WTC11 (cell line): Measurements from ENCODE around the gene CTSA.

ENCODE experiments used
- GTF2I ChIP-seq: fragments of 250-450 bp; sonication (Bioruptor Pico); conservative IDR thresholded peaks from 2 replicates; pipeline ENCODE4 v1.4.0; 2021; ENCODE audit warnings: mild to moderate bottlenecking
- JUN ChIP-seq: sonication (generic); formaldehyde crosslinking; IDR thresholded peaks from 2 replicates; pipeline ENCODE4 v1.8.0; 2023; ENCODE audit warnings: mild to moderate bottlenecking, missing genetic modification reagents
- NFYB ChIP-seq: sonication (generic); formaldehyde crosslinking; conservative IDR thresholded peaks from 2 replicates; pipeline ENCODE4 v1.8.0; 2022; ENCODE audit warnings: low read depth, missing genetic modification reagents
- TCF7 ChIP-seq: sonication (generic); formaldehyde crosslinking; IDR thresholded peaks from 2 replicates; pipeline ENCODE4 v1.8.0; 2022; ENCODE audit warnings: mild to moderate bottlenecking, low read depth, missing genetic modification reagents, moderate library complexity
- TEAD4 ChIP-seq: sonication (generic); formaldehyde crosslinking; IDR thresholded peaks from 2 replicates; pipeline ENCODE4 v1.8.0; 2022; ENCODE audit warnings: mild to moderate bottlenecking, missing genetic modification reagents
- TP53 ChIP-seq: sonication (generic); formaldehyde crosslinking; IDR thresholded peaks from 2 replicates; pipeline ENCODE4 v1.8.1; 2023; ENCODE audit warnings: mild to moderate bottlenecking, missing genetic modification reagents
- ZBTB21 ChIP-seq: sonication (generic); formaldehyde crosslinking; IDR thresholded peaks from 2 replicates; pipeline ENCODE4 v1.8.1; 2023; ENCODE audit warnings: mild to moderate bottlenecking, missing genetic modification reagents, borderline replicate concordance
- ZNF121 ChIP-seq: sonication (generic); formaldehyde crosslinking; IDR thresholded peaks from 2 replicates; pipeline ENCODE4 v1.8.0; 2023; ENCODE audit warnings: missing genetic modification reagents
- TF ChIP-seq, protein P1 (sequence below): fragments of 200-600 bp; IDR thresholded peaks from 2 replicates; pipeline ENCODE4 v1.8.0; 2022; ENCODE audit warnings: antibody characterized with exemption
- TF ChIP-seq, protein P2 (sequence below): fragments of 250-450 bp; sonication (Bioruptor Pico); IDR thresholded peaks from 2 replicates; pipeline ENCODE4 v2.1.2; 2022; ENCODE audit warnings: mild to moderate bottlenecking, moderate library complexity
- TF ChIP-seq, protein P3 (sequence below): sonication (generic); formaldehyde crosslinking; IDR thresholded peaks from 2 replicates; pipeline ENCODE4 v1.8.1; 2022; ENCODE audit warnings: missing genetic modification reagents, borderline replicate concordance
- TF ChIP-seq, protein P4 (sequence below): sonication (generic); formaldehyde crosslinking; conservative IDR thresholded peaks from 2 replicates; pipeline ENCODE4 v1.8.1; 2023; ENCODE audit warnings: mild to moderate bottlenecking, low read depth, missing genetic modification reagents, moderate library complexity
- TF ChIP-seq, protein P5 (sequence below): sonication (generic); formaldehyde crosslinking; IDR thresholded peaks from 2 replicates; pipeline ENCODE4 v1.8.0; 2022; ENCODE audit warnings: mild to moderate bottlenecking, missing genetic modification reagents
- TF ChIP-seq, protein P6 (sequence below): sonication (generic); formaldehyde crosslinking; IDR thresholded peaks from 2 replicates; pipeline ENCODE4 v1.8.1; 2023; ENCODE audit warnings: mild to moderate bottlenecking, missing genetic modification reagents, moderate library complexity

DNA sequence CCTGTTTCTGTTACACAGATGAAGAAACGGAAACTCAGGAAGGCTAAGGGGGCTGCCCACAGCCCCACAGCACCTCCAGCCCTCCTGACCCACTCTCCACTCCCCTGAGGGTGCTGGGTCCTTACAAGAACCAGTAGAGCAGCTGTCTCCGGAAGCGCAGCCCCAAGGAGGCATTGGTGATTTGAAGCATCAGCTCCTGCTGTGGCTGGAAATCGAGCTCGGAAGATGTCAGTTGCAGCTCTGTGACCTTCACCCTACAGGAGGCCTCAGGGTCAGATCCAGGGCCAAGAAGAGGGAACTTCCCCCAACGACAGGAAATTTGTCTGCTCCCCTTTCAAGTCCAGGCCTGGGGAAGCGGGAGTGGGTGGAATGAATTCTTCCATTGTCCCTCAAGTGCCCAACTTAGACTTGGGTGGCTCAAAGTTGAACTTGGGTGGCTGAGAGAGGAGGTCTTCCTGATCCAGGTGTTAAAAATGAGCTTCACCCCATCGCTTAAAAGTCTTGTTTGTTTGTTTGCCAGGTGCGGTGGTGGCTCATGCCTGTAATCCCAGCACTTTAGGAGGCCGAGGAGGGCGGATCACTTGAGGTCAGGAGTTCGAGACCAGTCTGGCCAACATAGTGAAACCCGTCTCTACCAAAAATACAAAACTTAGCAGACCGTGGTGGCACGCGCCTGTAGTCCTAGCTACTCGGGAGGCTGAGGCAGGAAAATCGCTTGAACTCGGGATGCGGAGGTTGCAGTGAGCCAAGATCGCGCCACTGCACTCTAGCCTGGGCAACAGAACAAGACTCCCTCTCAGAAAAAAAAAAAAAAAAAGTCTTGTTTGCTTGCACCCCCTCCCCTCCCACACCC, 18.9 kb downstream of the CTSA start:
- no peak for TF ChIP-seq TP53
- TF ChIP-seq NFYB (CRISPR knock-in tag) = no peak
- no peak for TF ChIP-seq GTF2I
- TF ChIP-seq, protein P1, sequence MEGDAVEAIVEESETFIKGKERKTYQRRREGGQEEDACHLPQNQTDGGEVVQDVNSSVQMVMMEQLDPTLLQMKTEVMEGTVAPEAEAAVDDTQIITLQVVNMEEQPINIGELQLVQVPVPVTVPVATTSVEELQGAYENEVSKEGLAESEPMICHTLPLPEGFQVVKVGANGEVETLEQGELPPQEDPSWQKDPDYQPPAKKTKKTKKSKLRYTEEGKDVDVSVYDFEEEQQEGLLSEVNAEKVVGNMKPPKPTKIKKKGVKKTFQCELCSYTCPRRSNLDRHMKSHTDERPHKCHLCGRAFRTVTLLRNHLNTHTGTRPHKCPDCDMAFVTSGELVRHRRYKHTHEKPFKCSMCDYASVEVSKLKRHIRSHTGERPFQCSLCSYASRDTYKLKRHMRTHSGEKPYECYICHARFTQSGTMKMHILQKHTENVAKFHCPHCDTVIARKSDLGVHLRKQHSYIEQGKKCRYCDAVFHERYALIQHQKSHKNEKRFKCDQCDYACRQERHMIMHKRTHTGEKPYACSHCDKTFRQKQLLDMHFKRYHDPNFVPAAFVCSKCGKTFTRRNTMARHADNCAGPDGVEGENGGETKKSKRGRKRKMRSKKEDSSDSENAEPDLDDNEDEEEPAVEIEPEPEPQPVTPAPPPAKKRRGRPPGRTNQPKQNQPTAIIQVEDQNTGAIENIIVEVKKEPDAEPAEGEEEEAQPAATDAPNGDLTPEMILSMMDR = no peak
- TF ChIP-seq ZBTB21 (CRISPR knock-in tag) = no peak
- TF ChIP-seq, protein P2, sequence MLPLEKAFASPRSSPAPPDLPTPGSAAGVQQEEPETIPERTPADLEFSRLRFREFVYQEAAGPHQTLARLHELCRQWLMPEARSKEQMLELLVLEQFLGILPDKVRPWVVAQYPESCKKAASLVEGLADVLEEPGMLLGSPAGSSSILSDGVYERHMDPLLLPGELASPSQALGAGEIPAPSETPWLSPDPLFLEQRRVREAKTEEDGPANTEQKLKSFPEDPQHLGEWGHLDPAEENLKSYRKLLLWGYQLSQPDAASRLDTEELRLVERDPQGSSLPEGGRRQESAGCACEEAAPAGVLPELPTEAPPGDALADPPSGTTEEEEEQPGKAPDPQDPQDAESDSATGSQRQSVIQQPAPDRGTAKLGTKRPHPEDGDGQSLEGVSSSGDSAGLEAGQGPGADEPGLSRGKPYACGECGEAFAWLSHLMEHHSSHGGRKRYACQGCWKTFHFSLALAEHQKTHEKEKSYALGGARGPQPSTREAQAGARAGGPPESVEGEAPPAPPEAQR (CRISPR knock-in tag) = no peak
- TF ChIP-seq ZNF121 (CRISPR knock-in tag) = no peak
- TF ChIP-seq, protein P3, sequence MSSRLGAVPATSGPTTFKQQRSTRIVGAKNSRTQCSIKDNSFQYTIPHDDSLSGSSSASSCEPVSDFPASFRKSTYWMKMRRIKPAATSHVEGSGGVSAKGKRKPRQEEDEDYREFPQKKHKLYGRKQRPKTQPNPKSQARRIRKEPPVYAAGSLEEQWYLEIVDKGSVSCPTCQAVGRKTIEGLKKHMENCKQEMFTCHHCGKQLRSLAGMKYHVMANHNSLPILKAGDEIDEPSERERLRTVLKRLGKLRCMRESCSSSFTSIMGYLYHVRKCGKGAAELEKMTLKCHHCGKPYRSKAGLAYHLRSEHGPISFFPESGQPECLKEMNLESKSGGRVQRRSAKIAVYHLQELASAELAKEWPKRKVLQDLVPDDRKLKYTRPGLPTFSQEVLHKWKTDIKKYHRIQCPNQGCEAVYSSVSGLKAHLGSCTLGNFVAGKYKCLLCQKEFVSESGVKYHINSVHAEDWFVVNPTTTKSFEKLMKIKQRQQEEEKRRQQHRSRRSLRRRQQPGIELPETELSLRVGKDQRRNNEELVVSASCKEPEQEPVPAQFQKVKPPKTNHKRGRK (CRISPR knock-in tag) = no peak
- TF ChIP-seq, protein P4, sequence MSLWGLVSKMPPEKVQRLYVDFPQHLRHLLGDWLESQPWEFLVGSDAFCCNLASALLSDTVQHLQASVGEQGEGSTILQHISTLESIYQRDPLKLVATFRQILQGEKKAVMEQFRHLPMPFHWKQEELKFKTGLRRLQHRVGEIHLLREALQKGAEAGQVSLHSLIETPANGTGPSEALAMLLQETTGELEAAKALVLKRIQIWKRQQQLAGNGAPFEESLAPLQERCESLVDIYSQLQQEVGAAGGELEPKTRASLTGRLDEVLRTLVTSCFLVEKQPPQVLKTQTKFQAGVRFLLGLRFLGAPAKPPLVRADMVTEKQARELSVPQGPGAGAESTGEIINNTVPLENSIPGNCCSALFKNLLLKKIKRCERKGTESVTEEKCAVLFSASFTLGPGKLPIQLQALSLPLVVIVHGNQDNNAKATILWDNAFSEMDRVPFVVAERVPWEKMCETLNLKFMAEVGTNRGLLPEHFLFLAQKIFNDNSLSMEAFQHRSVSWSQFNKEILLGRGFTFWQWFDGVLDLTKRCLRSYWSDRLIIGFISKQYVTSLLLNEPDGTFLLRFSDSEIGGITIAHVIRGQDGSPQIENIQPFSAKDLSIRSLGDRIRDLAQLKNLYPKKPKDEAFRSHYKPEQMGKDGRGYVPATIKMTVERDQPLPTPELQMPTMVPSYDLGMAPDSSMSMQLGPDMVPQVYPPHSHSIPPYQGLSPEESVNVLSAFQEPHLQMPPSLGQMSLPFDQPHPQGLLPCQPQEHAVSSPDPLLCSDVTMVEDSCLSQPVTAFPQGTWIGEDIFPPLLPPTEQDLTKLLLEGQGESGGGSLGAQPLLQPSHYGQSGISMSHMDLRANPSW (CRISPR knock-in tag) = no peak
- no peak for TF ChIP-seq TCF7
- TF ChIP-seq, protein P5, sequence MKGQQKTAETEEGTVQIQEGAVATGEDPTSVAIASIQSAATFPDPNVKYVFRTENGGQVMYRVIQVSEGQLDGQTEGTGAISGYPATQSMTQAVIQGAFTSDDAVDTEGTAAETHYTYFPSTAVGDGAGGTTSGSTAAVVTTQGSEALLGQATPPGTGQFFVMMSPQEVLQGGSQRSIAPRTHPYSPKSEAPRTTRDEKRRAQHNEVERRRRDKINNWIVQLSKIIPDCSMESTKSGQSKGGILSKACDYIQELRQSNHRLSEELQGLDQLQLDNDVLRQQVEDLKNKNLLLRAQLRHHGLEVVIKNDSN (CRISPR knock-in tag) = no peak
- TF ChIP-seq TEAD4 (CRISPR knock-in tag) = no peak
- no peak for TF ChIP-seq JUN (CRISPR knock-in tag)
- TF ChIP-seq, protein P6, sequence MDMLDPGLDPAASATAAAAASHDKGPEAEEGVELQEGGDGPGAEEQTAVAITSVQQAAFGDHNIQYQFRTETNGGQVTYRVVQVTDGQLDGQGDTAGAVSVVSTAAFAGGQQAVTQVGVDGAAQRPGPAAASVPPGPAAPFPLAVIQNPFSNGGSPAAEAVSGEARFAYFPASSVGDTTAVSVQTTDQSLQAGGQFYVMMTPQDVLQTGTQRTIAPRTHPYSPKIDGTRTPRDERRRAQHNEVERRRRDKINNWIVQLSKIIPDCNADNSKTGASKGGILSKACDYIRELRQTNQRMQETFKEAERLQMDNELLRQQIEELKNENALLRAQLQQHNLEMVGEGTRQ (CRISPR knock-in tag) = no peak
